ENCODE data around the gene PDE4D.

- TF ChIP-seq CTCF (IDR thresholded peaks at IDR 0.05) (no peak), POLR2A (IDR thresholded peaks at IDR 0.05) (no peak)
Observed at GRCh38 chr5:59342181-59342580, 551.3 kb downstream of the PDE4D start.

Data from tibial nerve (tissue), 3 donors.